Breast epithelium (tissue), 3 donors: ENCODE results near the gene UBE2L3.

Source experiments
- POLR2A ChIP-seq: fragments of 450-650 bp; IDR thresholded peaks from one replicate; pipeline ENCODE4 v1.6.1; 2016; ENCODE audit warnings: antibody characterized with exemption, mild to moderate bottlenecking, moderate library complexity
- TF ChIP-seq, protein P1 (sequence below), 3 donors: fragments of 450-650 bp; IDR thresholded peaks; one replicate each; pipeline ENCODE4 v1.5.1; 2016 to 2017; ENCODE audit warnings: antibody characterized with exemption in 3 of 3, mild to moderate bottlenecking in 3 of 3, moderate library complexity in 3 of 3

DNA sequence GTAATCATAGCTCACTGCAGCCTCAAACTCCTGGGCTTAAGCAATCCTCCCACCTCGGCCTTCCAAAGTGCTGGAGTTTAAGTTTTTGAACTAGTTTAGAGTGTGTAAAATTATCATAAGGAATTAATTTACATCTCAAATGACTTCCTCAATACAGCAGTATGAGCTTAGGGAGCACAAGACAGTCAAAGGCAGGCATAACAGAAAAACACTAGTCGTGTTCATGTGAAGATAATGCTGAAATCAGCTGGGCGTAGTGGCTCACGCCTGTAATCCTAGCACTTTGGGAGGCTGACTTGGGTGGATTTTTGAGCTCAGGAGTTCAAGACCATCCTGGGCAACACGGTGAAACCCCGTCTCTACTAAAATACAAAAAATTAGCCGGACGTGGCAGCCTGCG, 36.5 kb downstream of the UBE2L3 start:
- TF ChIP-seq POLR2A = no peak
- TF ChIP-seq, protein P1, sequence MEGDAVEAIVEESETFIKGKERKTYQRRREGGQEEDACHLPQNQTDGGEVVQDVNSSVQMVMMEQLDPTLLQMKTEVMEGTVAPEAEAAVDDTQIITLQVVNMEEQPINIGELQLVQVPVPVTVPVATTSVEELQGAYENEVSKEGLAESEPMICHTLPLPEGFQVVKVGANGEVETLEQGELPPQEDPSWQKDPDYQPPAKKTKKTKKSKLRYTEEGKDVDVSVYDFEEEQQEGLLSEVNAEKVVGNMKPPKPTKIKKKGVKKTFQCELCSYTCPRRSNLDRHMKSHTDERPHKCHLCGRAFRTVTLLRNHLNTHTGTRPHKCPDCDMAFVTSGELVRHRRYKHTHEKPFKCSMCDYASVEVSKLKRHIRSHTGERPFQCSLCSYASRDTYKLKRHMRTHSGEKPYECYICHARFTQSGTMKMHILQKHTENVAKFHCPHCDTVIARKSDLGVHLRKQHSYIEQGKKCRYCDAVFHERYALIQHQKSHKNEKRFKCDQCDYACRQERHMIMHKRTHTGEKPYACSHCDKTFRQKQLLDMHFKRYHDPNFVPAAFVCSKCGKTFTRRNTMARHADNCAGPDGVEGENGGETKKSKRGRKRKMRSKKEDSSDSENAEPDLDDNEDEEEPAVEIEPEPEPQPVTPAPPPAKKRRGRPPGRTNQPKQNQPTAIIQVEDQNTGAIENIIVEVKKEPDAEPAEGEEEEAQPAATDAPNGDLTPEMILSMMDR (IDR thresholded peaks at IDR 0.05) = no peak
